H1 (cell line): ENCODE measurements around the gene INPP4B. TPM values are rescaled to one million over a fixed set of nuclear protein-coding genes. Genes with fewer than 3 reads are reported as not detected.

Source experiments
- CTCF ChIA-PET: fragments of 300-600 bp; sonication (Branson Sonifier 250); formaldehyde crosslinking; loops from one replicate; lab custom pipeline; 2021; ENCODE audit not compliant: partially characterized antibody; lab: Charles Lee
- POLR2A ChIA-PET: fragments of 300-600 bp; sonication (Branson Sonifier 250); formaldehyde crosslinking; loops from one replicate; lab custom pipeline; 2021; ENCODE audit warnings: inconsistent platforms; ENCODE audit not compliant: partially characterized antibody; lab: Charles Lee
- DNase-seq, 2 experiments: peaks; one replicate each; pipeline versions ENCODE4 v3.0.0 to v3.0.0-alpha.2; 2010 to 2022; ENCODE audit warnings: low spot score in 2 of 2, low read depth in 1 of 2, mixed read lengths in 1 of 2
- FAIRE-seq: peaks from 2 replicates; lab custom pipeline; 2011; peaks lifted over from hg19 to GRCh38; lab: Jason Lieb, UNC
- H2AFZ ChIP-seq: 2 replicates; pipeline ENCODE4 v1.8.1; 2012; ENCODE audit warnings: low read length, inconsistent platforms
- H2AK5ac ChIP-seq: 2 replicates; pipeline ENCODE4 v1.6.1; 2013; ENCODE audit warnings: low read depth, low read length
- H2BK120ac ChIP-seq: replicated peaks from 2 replicates; pipeline ENCODE3; 2013; ENCODE audit warnings: low read depth, low read length, inconsistent platforms
- H2BK12ac ChIP-seq: 2 replicates; pipeline ENCODE4 v1.6.1; 2013; ENCODE audit warnings: low read depth, low read length
- H2BK15ac ChIP-seq: 2 replicates; pipeline ENCODE4 v1.6.1; 2013; ENCODE audit warnings: low read length
- H2BK20ac ChIP-seq: 2 replicates; pipeline ENCODE4 v1.6.1; 2013; ENCODE audit warnings: low read length
- H2BK5ac ChIP-seq: 2 replicates; pipeline ENCODE4 v1.6.1; 2013; ENCODE audit warnings: low read depth, low read length
- H3K14ac ChIP-seq: 2 replicates; pipeline ENCODE4 v1.6.1; 2013; ENCODE audit warnings: inconsistent platforms; ENCODE audit not compliant: insufficient read length
- H3K18ac ChIP-seq: 2 replicates; pipeline ENCODE4 v1.6.1; 2013; ENCODE audit warnings: low read length; ENCODE audit errors: extremely low read depth
- H3K23ac ChIP-seq: 2 replicates; pipeline ENCODE4 v1.6.1; 2013; ENCODE audit warnings: inconsistent platforms; ENCODE audit not compliant: insufficient read length
- H3K23me2 ChIP-seq: 2 replicates; pipeline ENCODE4 v1.6.1; 2013; ENCODE audit warnings: low read depth, low read length
- H3K27ac ChIP-seq: 2 replicates; pipeline ENCODE4 v1.6.1; 2011; ENCODE audit warnings: low read depth, low read length, inconsistent platforms
- H3K27me3 ChIP-seq, 4 experiments: replicated peaks in 1 of 4; 1 replicate in 1 of 4; 2 replicates in 3 of 4; pipeline versions ENCODE4 v1.6.1 to v1.8.1; 2011 to 2013; ENCODE audit warnings: low read length in 3 of 4, mild to moderate bottlenecking in 3 of 4, inconsistent platforms in 2 of 4, mixed read lengths in 2 of 4, moderate library complexity in 1 of 4; ENCODE audit not compliant: control insufficient read depth in 3 of 4, insufficient read depth in 3 of 4; ENCODE audit errors: extremely low read depth in 1 of 4
- H3K36me3 ChIP-seq, 4 experiments: 2 replicates each; pipeline versions ENCODE4 v1.6.1 to v1.8.1; 2011 to 2013; ENCODE audit warnings: mild to moderate bottlenecking in 4 of 4, low read length in 3 of 4, moderate library complexity in 2 of 4, control low read depth in 1 of 4, inconsistent platforms in 1 of 4; ENCODE audit not compliant: insufficient read depth in 4 of 4, control insufficient read depth in 2 of 4
- H3K4ac ChIP-seq: replicated peaks from 2 replicates; pipeline ENCODE3; 2013; ENCODE audit warnings: low read length, low read depth, mixed read lengths, inconsistent platforms; ENCODE audit not compliant: insufficient read length
- H3K4me1 ChIP-seq, 4 experiments: replicated peaks in 1 of 4; 1 replicate in 1 of 4; 2 replicates in 3 of 4; pipeline versions ENCODE4 v1.6.1 to v1.8.1; 2011 to 2013; ENCODE audit warnings: low read length in 3 of 4, inconsistent platforms in 2 of 4, mixed read lengths in 1 of 4; ENCODE audit not compliant: insufficient read depth in 4 of 4, control insufficient read depth in 3 of 4
- H3K4me2 ChIP-seq, 2 experiments: 2 replicates each; pipeline versions ENCODE4 v1.6.1 to v1.8.1; 2011 to 2013; ENCODE audit warnings: low read depth in 2 of 2, low read length in 2 of 2, control low read depth in 1 of 2, inconsistent platforms in 1 of 2, mild to moderate bottlenecking in 1 of 2; ENCODE audit not compliant: insufficient read depth in 1 of 2
- H3K4me3 ChIP-seq, 4 experiments: fragments of 200-600, 300-600 bp in 1 of 4; sonication (generic), shearing (Covaris generic), sonication (Bioruptor Twin) in 1 of 4; 2 replicates each; pipeline versions ENCODE4 v1.5.1 to v1.8.1; 2011 to 2016; ENCODE audit warnings: low read length in 4 of 4, low read depth in 3 of 4, control low read depth in 2 of 4, inconsistent platforms in 2 of 4, mild to moderate bottlenecking in 2 of 4, mixed read lengths in 1 of 4, moderate library complexity in 1 of 4; ENCODE audit not compliant: insufficient read depth in 2 of 4; ENCODE audit errors: extremely low read depth in 1 of 4
- H3K56ac ChIP-seq: replicated peaks from 2 replicates; pipeline ENCODE3; 2013; ENCODE audit warnings: low read depth, mild to moderate bottlenecking, mixed read lengths, low read length, inconsistent platforms; ENCODE audit not compliant: insufficient read length
- H3K79me1 ChIP-seq: 2 replicates; pipeline ENCODE4 v1.6.1; 2013; ENCODE audit warnings: low read depth, low read length, control low read depth
- H3K79me2 ChIP-seq, 2 experiments: 2 replicates each; pipeline versions ENCODE4 v1.6.1 to v1.8.1; 2012 to 2013; ENCODE audit warnings: low read length in 2 of 2, mild to moderate bottlenecking in 2 of 2, inconsistent platforms in 1 of 2; ENCODE audit not compliant: insufficient read depth in 2 of 2, control insufficient read depth in 1 of 2
- H3K9ac ChIP-seq, 4 experiments: replicated peaks in 1 of 4; 1 replicate in 1 of 4; 2 replicates in 3 of 4; pipeline versions ENCODE4 v1.6.1 to v1.8.1; 2011 to 2013; ENCODE audit warnings: low read depth in 3 of 4, low read length in 3 of 4, control low read depth in 2 of 4, mild to moderate bottlenecking in 2 of 4, moderate library complexity in 2 of 4, inconsistent platforms in 1 of 4; ENCODE audit errors: extremely low read depth in 1 of 4
- H3K9me3 ChIP-seq, 2 experiments: 2 replicates each; pipeline versions ENCODE4 v1.6.1 to v1.8.1; 2012 to 2013; ENCODE audit warnings: mild to moderate bottlenecking in 2 of 2, moderate library complexity in 2 of 2, control low read depth in 1 of 2, inconsistent platforms in 1 of 2, low read depth in 1 of 2, low read length in 1 of 2, mixed read lengths in 1 of 2; ENCODE audit not compliant: insufficient read depth in 2 of 2
- H4K20me1 ChIP-seq, 2 experiments: replicated peaks in 1 of 2; 2 replicates each; pipeline versions ENCODE3 to v1.8.1; 2011 to 2013; ENCODE audit warnings: inconsistent platforms in 2 of 2, low read length in 2 of 2, mild to moderate bottlenecking in 1 of 2; ENCODE audit not compliant: insufficient read depth in 2 of 2, control insufficient read depth in 1 of 2
- H4K5ac ChIP-seq: 2 replicates; pipeline ENCODE4 v1.6.1; 2013; ENCODE audit warnings: low read length, low read depth, mixed read lengths, inconsistent platforms; ENCODE audit not compliant: insufficient read length
- H4K8ac ChIP-seq: 2 replicates; pipeline ENCODE4 v1.8.0; 2013; ENCODE audit warnings: mild to moderate bottlenecking, moderate library complexity, low read length, inconsistent platforms; ENCODE audit not compliant: insufficient read depth; ENCODE audit errors: extremely low read depth
- H4K91ac ChIP-seq: replicated peaks from 2 replicates; pipeline ENCODE3; 2013; ENCODE audit warnings: low read length, mixed read lengths, inconsistent platforms; ENCODE audit not compliant: insufficient read length
- ASH2L ChIP-seq: fragments of 200-600, 300-600 bp; sonication (generic); IDR thresholded peaks from one replicate; pipeline ENCODE4 v1.7.1; 2017; ENCODE audit warnings: low read length
- CBX8 ChIP-seq: fragments of 300-800, 300-1000 bp; sonication (generic); IDR thresholded peaks from 2 replicates; pipeline ENCODE4 v1.7.1; 2016; ENCODE audit warnings: low read depth, low read length, borderline replicate concordance
- CTBP2 ChIP-seq: IDR thresholded peaks from 2 replicates; pipeline ENCODE4 v1.7.0; 2011; ENCODE audit warnings: borderline replicate concordance, mild to moderate bottlenecking, moderate library complexity, mixed read lengths, low read length; ENCODE audit not compliant: insufficient read depth, insufficient read length
- EP300 ChIP-seq, 2 experiments: IDR thresholded peaks; 1 replicate in 1 of 2; 2 replicates in 1 of 2; pipeline ENCODE4 v1.6.1; 2011 to 2012; ENCODE audit warnings: low read depth in 2 of 2, low read length in 2 of 2, mild to moderate bottlenecking in 2 of 2, borderline replicate concordance in 1 of 2, inconsistent platforms in 1 of 2, moderate library complexity in 1 of 2
- KDM1A ChIP-seq: fragments of 200-600, 300-600 bp; sonication (generic); IDR thresholded peaks from 2 replicates; pipeline ENCODE4 v1.7.1; 2016; ENCODE audit warnings: mild to moderate bottlenecking, low read length, borderline replicate concordance
- KDM4A ChIP-seq: IDR thresholded peaks from one replicate; pipeline ENCODE4 v1.7.1; 2012; ENCODE audit warnings: low read depth, mild to moderate bottlenecking, moderate library complexity, low read length, inconsistent platforms; ENCODE audit not compliant: severe bottlenecking
- SIN3A ChIP-seq, 2 experiments: IDR thresholded peaks in 1 of 2; conservative IDR thresholded peaks in 1 of 2; 2 replicates each; pipeline ENCODE4 v1.6.1; 2011 to 2012; ENCODE audit warnings: low read length in 2 of 2, improper control_type of control experiment in 1 of 2, low read depth in 1 of 2, mild to moderate bottlenecking in 1 of 2
- SP1 ChIP-seq: IDR thresholded peaks from 2 replicates; pipeline ENCODE4 v1.6.1; 2011; ENCODE audit warnings: low read depth, low read length
- TCF12 ChIP-seq: IDR thresholded peaks from 2 replicates; pipeline ENCODE4 v1.6.1; 2011; ENCODE audit warnings: low read depth, mild to moderate bottlenecking, low read length
- USF2 ChIP-seq: IDR thresholded peaks from 2 replicates; pipeline ENCODE4 v1.6.1; 2011; ENCODE audit warnings: low read length, improper control_type of control experiment
- WGBS, 2 experiments: shearing (Covaris generic) in 1 of 2; methylation state at CpG; one replicate each; pipeline versions ENCODE4 v1.1.6 to v1.1.7; 2013 to 2015; ENCODE audit warnings: low lambda C conversion rate in 2 of 2, mixed read lengths in 2 of 2, inconsistent platforms in 1 of 2, low coverage in 1 of 2, missing lambda C conversion rate in 1 of 2; ENCODE audit not compliant: insufficient replicate concordance in 2 of 2, insufficient coverage in 1 of 2, insufficient read length in 1 of 2; ENCODE audit errors: extremely low coverage in 1 of 2, missing lambda C conversion rate in 1 of 2; 5-methylcytosine and 5-hydroxymethylcytosine counted together
- polyA plus RNA-seq, 7 experiments: library from polyadenylated mRNA; depleted of rRNA in 3 of 7; stranded (reverse) in 5 of 7; unstranded in 2 of 7; fragments of >200 nt in 5 of 7; fragments of 200-250 nt in 2 of 7; gene quantifications; 1 replicate in 5 of 7; 2 replicates in 1 of 7; 4 replicates in 1 of 7; pipeline versions ENCODE4 v1.2.1 to v1.2.3, GENCODE V29; 2011 to 2013; ENCODE audit warnings: missing spikeins in 2 of 7, mixed read lengths in 2 of 7
- total RNA-seq: library from RNA; stranded (reverse); fragmentation: NEBNext Ultra II Directional; extraction: Animal tissue kit (Norgen Biotek cat#: 25700); gene quantifications from 2 replicates; pipeline ENCODE4 v1.2.1, GENCODE V29; 2021

The INPP4B gene
- total and polyA plus RNA-seq, 2 of the 8 experiments (the other 6 are each of a cell fraction or from before 2014, with no cell fraction given) = 0.11 to 0.54 TPM

GRCh38 chr4:142202404-142203332 lies 643.4 kb downstream of the INPP4B start:
- Histone ChIP-seq H4K91ac (no peak overlapping the region), H2BK20ac (no peak overlapping the region), H4K5ac (no peak overlapping the region), H2BK5ac (no peak overlapping the region), H3K18ac (no peak overlapping the region), H3K56ac (no peak overlapping the region), H4K20me1 (no peaks in the 10 kb centered on the region), H3K23ac (no peak overlapping the region), H2BK12ac (no peak overlapping the region), H3K9ac (no peak overlapping the region), H3K4me2 (no peak overlapping the region), H3K14ac (no peak overlapping the region), H3K79me1 (no peaks in the 10 kb centered on the region), H3K27me3 (no peaks in the 10 kb centered on the region), H2AFZ (peak overlapping the region; percentile 87; the same call in 1 of the 2 replicates), H3K4ac (no peak overlapping the region), H3K27ac (no peak overlapping the region), H2BK15ac (no peak overlapping the region), H2AK5ac (no peak overlapping the region), H2BK120ac (no peak overlapping the region), H3K9me3 (no peaks in the 10 kb centered on the region), H3K23me2 (no peaks in the 10 kb centered on the region), H3K4me3 (no peak overlapping the region), H3K79me2 (no peaks in the 10 kb centered on the region), H3K4me1 (no peaks in the 10 kb centered on the region; a peak in 1 of 7 replicates), H4K8ac (no peak overlapping the region), H3K36me3 (no peaks in the 10 kb centered on the region)
- POLR2A ChIA-PET = interaction anchor here (0.6 kb wide), 1 partner anchor 136 kb away, joined by 3 read pairs; no protein-coding TSS in a partner anchor
- CTCF ChIA-PET = no interaction called here
- DNase-seq (no peak), FAIRE-seq (no peak)
- 60% methylated on average over 6 of the region's 6 CpGs; no CpG with 5 or more reads in 1 of the 2 experiments for WGBS, 2 experiments
- TF ChIP-seq CBX8 = no peak
- no peak for TF ChIP-seq ASH2L
- no peak for TF ChIP-seq USF2
- no peak for TF ChIP-seq SP1
- no peak for TF ChIP-seq KDM1A
- TF ChIP-seq CTBP2 = no peak
- no peak for TF ChIP-seq SIN3A (conservative IDR thresholded peaks at IDR 0.05 in 1 of 2, IDR thresholded peaks at IDR 0.05 in 1 of 2; ENCODE audit: low read depth in 1 of 2, low read length in 2 of 2)
- TF ChIP-seq TCF12 = no peak
- TF ChIP-seq KDM4A = no peak
- no peak for TF ChIP-seq EP300 (IDR thresholded peaks at IDR 0.05; ENCODE audit: borderline replicate concordance in 1 of 2, low read depth in 2 of 2, low read length in 2 of 2)
